Body of pancreas (tissue), 4 donors: ENCODE data around the gene KCNN3.

Experiments used
- POLR2A ChIP-seq, 3 donors: fragments of 450-650 bp; IDR thresholded peaks; one replicate each; pipeline ENCODE4 v1.6.1; 2016; ENCODE audit warnings: antibody characterized with exemption in 3 of 3, mild to moderate bottlenecking in 2 of 3
- TF ChIP-seq, protein P1 (sequence below), 7 experiments: fragments of 450-650 bp in 4 of 7; fragments of 200-600 bp in 3 of 7; sonication (generic) in 3 of 7; IDR thresholded peaks; one replicate each; pipeline ENCODE4 v1.5.1; 2016 to 2019; ENCODE audit warnings: antibody characterized with exemption in 7 of 7

DNA sequence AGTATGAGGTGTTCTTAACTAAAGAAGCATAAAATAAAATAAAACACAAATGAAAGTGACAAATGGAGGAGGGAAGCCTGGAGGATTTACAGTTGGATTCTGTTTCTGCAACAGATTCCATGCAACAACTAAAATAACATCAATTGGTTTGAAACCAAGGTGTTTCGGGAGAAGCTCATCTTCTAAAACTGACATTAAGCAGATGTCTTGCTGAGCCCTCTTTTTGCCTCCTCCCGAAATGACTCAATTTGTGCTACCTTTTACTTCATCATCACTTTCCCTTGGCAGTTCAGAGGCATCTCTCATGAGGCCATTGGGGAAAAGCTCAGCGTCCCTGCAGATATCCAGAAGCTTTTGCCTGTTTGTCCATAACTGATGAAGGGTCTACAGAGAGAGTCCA lies 140.5 kb downstream of the KCNN3 start:
- TF ChIP-seq, protein P1, sequence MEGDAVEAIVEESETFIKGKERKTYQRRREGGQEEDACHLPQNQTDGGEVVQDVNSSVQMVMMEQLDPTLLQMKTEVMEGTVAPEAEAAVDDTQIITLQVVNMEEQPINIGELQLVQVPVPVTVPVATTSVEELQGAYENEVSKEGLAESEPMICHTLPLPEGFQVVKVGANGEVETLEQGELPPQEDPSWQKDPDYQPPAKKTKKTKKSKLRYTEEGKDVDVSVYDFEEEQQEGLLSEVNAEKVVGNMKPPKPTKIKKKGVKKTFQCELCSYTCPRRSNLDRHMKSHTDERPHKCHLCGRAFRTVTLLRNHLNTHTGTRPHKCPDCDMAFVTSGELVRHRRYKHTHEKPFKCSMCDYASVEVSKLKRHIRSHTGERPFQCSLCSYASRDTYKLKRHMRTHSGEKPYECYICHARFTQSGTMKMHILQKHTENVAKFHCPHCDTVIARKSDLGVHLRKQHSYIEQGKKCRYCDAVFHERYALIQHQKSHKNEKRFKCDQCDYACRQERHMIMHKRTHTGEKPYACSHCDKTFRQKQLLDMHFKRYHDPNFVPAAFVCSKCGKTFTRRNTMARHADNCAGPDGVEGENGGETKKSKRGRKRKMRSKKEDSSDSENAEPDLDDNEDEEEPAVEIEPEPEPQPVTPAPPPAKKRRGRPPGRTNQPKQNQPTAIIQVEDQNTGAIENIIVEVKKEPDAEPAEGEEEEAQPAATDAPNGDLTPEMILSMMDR (IDR thresholded peaks at IDR 0.05), result no peak
- TF ChIP-seq POLR2A (IDR thresholded peaks at IDR 0.05), result no peak
